ENCODE data around the gene ETV3L. TPM values are rescaled to one million over a fixed set of nuclear protein-coding genes. Genes with fewer than 3 reads are reported as not detected.

Gene ETV3L
- total and polyA plus RNA-seq, 10 donors, result not detected

GRCh38 chr1:157087030-157087429, 12.6 kb downstream of the ETV3L start:
- Histone ChIP-seq H3K27me3 (replicated peaks in 1 of 7) (peaks cover 0 to 15% (median 0%) of the 10 kb centered on the region in 7 donors), H3K4me3 (no peak overlapping the region), H3K4me1 (peaks cover 0 to 10% (median 4%) of the 10 kb centered on the region in 6 donors), H3K9me3 (no peaks in the 10 kb centered on the region), H3K36me3 (no peaks in the 10 kb centered on the region), H3K27ac (no peak overlapping the region)
- 91 to 96% (median 95%) methylated on average over 4 to 5 of the region's 5 CpGs for WGBS, 5 donors
- intact Hi-C loops (cut with DNase I; ENCODE audit: low total_unique reads), result no loop called here
- DNase-seq, result no peak
- TF ChIP-seq CTCF (IDR thresholded peaks at IDR 0.05 in 8 of 11, conservative IDR thresholded peaks at IDR 0.05 in 3 of 11) (no peak), POLR2A (IDR thresholded peaks at IDR 0.05) (no peak), POLR2AphosphoS5 (IDR thresholded peaks at IDR 0.05) (no peak)

- Histone ChIP-seq H3K9me3 (no peaks in the 10 kb centered on the region), H3K4me1 (peaks cover 0 to 10% (median 4%) of the 10 kb centered on the region in 6 donors), H3K27ac (no peak overlapping the region), H3K27me3 (replicated peaks in 1 of 7) (peaks cover 0 to 15% (median 0%) of the 10 kb centered on the region in 7 donors), H3K36me3 (no peaks in the 10 kb centered on the region), H3K4me3 (no peak overlapping the region)
- no peak for DNase-seq
- intact Hi-C loops (cut with DNase I; ENCODE audit: low total_unique reads), result no loop called here
- 78 to 90% (median 87%) methylated on average over 6 of the region's 6 CpGs for WGBS, 5 donors
- TF ChIP-seq POLR2AphosphoS5 (IDR thresholded peaks at IDR 0.05) (no peak), POLR2A (IDR thresholded peaks at IDR 0.05) (no peak), CTCF (IDR thresholded peaks at IDR 0.05 in 8 of 11, conservative IDR thresholded peaks at IDR 0.05 in 3 of 11) (no peak)
These were observed 13.3 kb downstream of the ETV3L start for GRCh38 chr1:157086299-157086698.

- TF ChIP-seq POLR2A (IDR thresholded peaks at IDR 0.05), result no peak
- no peak for TF ChIP-seq CTCF (IDR thresholded peaks at IDR 0.05 in 8 of 11, conservative IDR thresholded peaks at IDR 0.05 in 3 of 11)
- TF ChIP-seq POLR2AphosphoS5 (IDR thresholded peaks at IDR 0.05), result no peak
- 44 to 92% (median 73%) methylated on average over 5 of the region's 5 CpGs for WGBS, 5 donors
- intact Hi-C loops (cut with DNase I; ENCODE audit: low total_unique reads), result no loop called here
- Histone ChIP-seq H3K9me3 (no peaks in the 10 kb centered on the region), H3K27ac (no peak overlapping the region), H3K4me3 (no peak overlapping the region), H3K36me3 (no peaks in the 10 kb centered on the region), H3K27me3 (replicated peaks in 1 of 7) (peaks cover 0 to 8% (median 0%) of the 10 kb centered on the region in 7 donors), H3K4me1 (peaks cover 0 to 6% (median 2%) of the 10 kb centered on the region in 6 donors)
- no peak for DNase-seq
These were observed 14.2 kb downstream of the ETV3L start for GRCh38 chr1:157085421-157085820.

GRCh38 chr1:157084720-157085119, 14.9 kb downstream of the ETV3L start:
- Histone ChIP-seq H3K36me3 (no peaks in the 10 kb centered on the region), H3K9me3 (no peaks in the 10 kb centered on the region), H3K27me3 (replicated peaks in 1 of 7) (peaks cover 0 to 1% (median 0%) of the 10 kb centered on the region in 7 donors), H3K27ac (no peak overlapping the region), H3K4me1 (no peaks in the 10 kb centered on the region), H3K4me3 (no peak overlapping the region)
- intact Hi-C loops (cut with DNase I; ENCODE audit: low total_unique reads), result no loop called here
- TF ChIP-seq CTCF (IDR thresholded peaks at IDR 0.05 in 8 of 11, conservative IDR thresholded peaks at IDR 0.05 in 3 of 11), result no peak
- no peak for TF ChIP-seq POLR2A (IDR thresholded peaks at IDR 0.05)
- TF ChIP-seq POLR2AphosphoS5 (IDR thresholded peaks at IDR 0.05), result no peak
- DNase-seq, result no peak
- 73 to 84% (median 80%) methylated on average over 5 of the region's 5 CpGs for WGBS, 5 donors

Measured in spleen (tissue), 11 donors.